ENCODE data around the gene LGALS7B. TPM values are rescaled to one million over a fixed set of nuclear protein-coding genes. Genes with fewer than 3 reads are reported as not detected.
"Not testable (repeated sequence)": the region's sequence is repeated elsewhere in the genome, so short reads cannot be mapped to it uniquely, and the experiment has no call there.

The LGALS7B gene
- total and polyA plus RNA-seq, 2 of the 4 experiments (the other 2 are of a cell fraction) = not detected

GRCh38 chr19:38753783-38754182, 35.2 kb upstream of the LGALS7B start:
- H3K18ac ChIP-seq (ENCODE audit: low read depth, low read length); BruUV-seq (replicated peaks); H3K79me1 ChIP-seq (ENCODE audit: low read depth in 1 of 2, low read length in 2 of 2); ATAC-seq (ENCODE audit: low read depth); H4K20me1 ChIP-seq (ENCODE audit: insufficient read depth, low read length); H3K14ac ChIP-seq (replicated peaks; ENCODE audit: low read depth, low read length); CTCF ChIA-PET; H4K91ac ChIP-seq (ENCODE audit: insufficient read depth, low read depth, low read length); H3K27ac ChIP-seq (ENCODE audit: insufficient read depth, low read length); H3K9ac ChIP-seq (ENCODE audit: low read depth, low read length); POLR2A ChIA-PET (ENCODE audit: unreplicated experiment); H2BK20ac ChIP-seq (ENCODE audit: low read depth, low read length); H3K23ac ChIP-seq (ENCODE audit: low read depth, low read length); H3K9me3 ChIP-seq (ENCODE audit: control insufficient read depth, insufficient read depth, low read length); DNase-seq; intact Hi-C loops (cut with micrococcal nuclease); H3K4ac ChIP-seq (ENCODE audit: low read depth, low read length); H2BK15ac ChIP-seq (ENCODE audit: low read depth, low read length); in situ Hi-C loops (cut with MboI; ENCODE audit: low sequenced_read_pairs); H3K36me3 ChIP-seq (ENCODE audit: control insufficient read depth, insufficient read depth, low read length); H3K27me3 ChIP-seq (ENCODE audit: control insufficient read depth, insufficient read depth, low read length); H3K9me1 ChIP-seq (ENCODE audit: insufficient read depth, low read length); H4K8ac ChIP-seq (ENCODE audit: low read depth in 2 of 2, low read length in 2 of 2); H2AK9ac ChIP-seq (replicated peaks; ENCODE audit: low read depth, low read length, poor library complexity); H4K5ac ChIP-seq (ENCODE audit: low read depth, low read length); H2AK5ac ChIP-seq (ENCODE audit: low read depth, low read length); dilution Hi-C loops (cut with HindIII; ENCODE audit: low sequenced_read_pairs, unreplicated experiment); H2AFZ ChIP-seq (replicated peaks; ENCODE audit: low read length, poor library complexity); H3K4me2 ChIP-seq (ENCODE audit: low read depth, low read length); H2BK5ac ChIP-seq (ENCODE audit: low read depth, low read length, poor library complexity, severe bottlenecking); H3K4me3 ChIP-seq (ENCODE audit: insufficient read depth, low read depth, low read length); H3K56ac ChIP-seq (ENCODE audit: extremely low read depth, insufficient read depth, low read length); H3K4me1 ChIP-seq (ENCODE audit: control insufficient read depth, insufficient read depth, low read length); H2BK120ac ChIP-seq (ENCODE audit: low read depth, low read length): not testable (repeated sequence)
- WGBS, 2 experiments (ENCODE audit: extremely low coverage in 2 of 2, insufficient read length in 1 of 2) = no CpG with 5 or more reads among the region's 3 CpGs

- H3K4me3 ChIP-seq (ENCODE audit: insufficient read depth, low read depth, low read length); H4K8ac ChIP-seq (ENCODE audit: low read depth in 2 of 2, low read length in 2 of 2); H2BK15ac ChIP-seq (ENCODE audit: low read depth, low read length); H3K79me1 ChIP-seq (ENCODE audit: low read depth in 1 of 2, low read length in 2 of 2); H3K14ac ChIP-seq (replicated peaks; ENCODE audit: low read depth, low read length); H3K27ac ChIP-seq (ENCODE audit: insufficient read depth, low read length); H3K9me3 ChIP-seq (ENCODE audit: control insufficient read depth, insufficient read depth, low read length); H2BK5ac ChIP-seq (ENCODE audit: low read depth, low read length, poor library complexity, severe bottlenecking); in situ Hi-C loops (cut with MboI; ENCODE audit: low sequenced_read_pairs); H3K4me1 ChIP-seq (ENCODE audit: control insufficient read depth, insufficient read depth, low read length); H3K9ac ChIP-seq (ENCODE audit: low read depth, low read length); DNase-seq; ATAC-seq (ENCODE audit: low read depth); H2BK20ac ChIP-seq (ENCODE audit: low read depth, low read length); H3K27me3 ChIP-seq (ENCODE audit: control insufficient read depth, insufficient read depth, low read length); H3K56ac ChIP-seq (ENCODE audit: extremely low read depth, insufficient read depth, low read length); H4K20me1 ChIP-seq (ENCODE audit: insufficient read depth, low read length); intact Hi-C loops (cut with micrococcal nuclease); H2AK5ac ChIP-seq (ENCODE audit: low read depth, low read length); H3K18ac ChIP-seq (ENCODE audit: low read depth, low read length); H3K9me1 ChIP-seq (ENCODE audit: insufficient read depth, low read length); H3K36me3 ChIP-seq (ENCODE audit: control insufficient read depth, insufficient read depth, low read length); H4K5ac ChIP-seq (ENCODE audit: low read depth, low read length); H2AFZ ChIP-seq (replicated peaks; ENCODE audit: low read length, poor library complexity); dilution Hi-C loops (cut with HindIII; ENCODE audit: low sequenced_read_pairs, unreplicated experiment); H2AK9ac ChIP-seq (replicated peaks; ENCODE audit: low read depth, low read length, poor library complexity); H4K91ac ChIP-seq (ENCODE audit: insufficient read depth, low read depth, low read length); POLR2A ChIA-PET (ENCODE audit: unreplicated experiment); H2BK120ac ChIP-seq (ENCODE audit: low read depth, low read length); CTCF ChIA-PET; H3K4ac ChIP-seq (ENCODE audit: low read depth, low read length); BruUV-seq (replicated peaks); H3K4me2 ChIP-seq (ENCODE audit: low read depth, low read length); H3K23ac ChIP-seq (ENCODE audit: low read depth, low read length): not testable (repeated sequence)
- no CpG with 5 or more reads among the region's 2 CpGs for WGBS, 2 experiments (ENCODE audit: extremely low coverage in 2 of 2, insufficient read length in 1 of 2)
These were observed 34.8 kb upstream of the LGALS7B start for GRCh38 chr19:38754196-38754595.
